Glutamatergic neuron (in vitro differentiated cells): ENCODE results near the gene KCP. TPM values are rescaled to one million over a fixed set of nuclear protein-coding genes. Genes with fewer than 3 reads are reported as not detected.
A peak's percentile ranks its signal among the peaks of the same experiment; 100 is the strongest.

ENCODE experiments used
- DNase-seq: peaks from one replicate; pipeline ENCODE4 v3.0.0; 2022
- H3K27ac Mint-ChIP-seq: one replicate; pipeline ENCODE4 v1.8.0; 2020; ENCODE audit warnings: mild to moderate bottlenecking, mixed read lengths, inconsistent platforms; ENCODE audit not compliant: unreplicated experiment
- H3K27me3 Mint-ChIP-seq: one replicate; pipeline ENCODE4 v1.8.0; 2020; ENCODE audit warnings: mild to moderate bottlenecking, moderate library complexity, mixed read lengths, inconsistent platforms; ENCODE audit not compliant: unreplicated experiment
- H3K36me3 Mint-ChIP-seq: one replicate; pipeline ENCODE4 v1.8.0; 2020; ENCODE audit warnings: mild to moderate bottlenecking, mixed read lengths, inconsistent platforms; ENCODE audit not compliant: unreplicated experiment
- H3K4me1 Mint-ChIP-seq: one replicate; pipeline ENCODE4 v1.8.0; 2020; ENCODE audit warnings: mild to moderate bottlenecking, low read depth, mixed read lengths, inconsistent platforms; ENCODE audit not compliant: unreplicated experiment
- H3K4me3 Mint-ChIP-seq: one replicate; pipeline ENCODE4 v1.8.0; 2020; ENCODE audit warnings: mild to moderate bottlenecking, mixed read lengths, inconsistent platforms; ENCODE audit not compliant: unreplicated experiment
- H3K9me3 Mint-ChIP-seq: one replicate; pipeline ENCODE4 v1.8.0; 2020; ENCODE audit warnings: mild to moderate bottlenecking, moderate library complexity, mixed read lengths, inconsistent platforms; ENCODE audit not compliant: unreplicated experiment
- total RNA-seq: library from RNA; stranded (reverse); fragmentation: NEBNext Ultra II Directional; extraction: Animal tissue kit (Norgen Biotek cat#: 25700); gene quantifications from one replicate; pipeline ENCODE4 v1.2.1, GENCODE V29; 2021; ENCODE audit not compliant: unreplicated experiment
- TF ChIP-seq, protein P1 (sequence below): fragments of 200-600 bp; sonication (generic); IDR thresholded peaks from one replicate; pipeline ENCODE4 v1.5.0; 2021; ENCODE audit not compliant: partially characterized antibody, unreplicated experiment

KCP gene
- total RNA-seq, 1 donor from 2014 or later: 2.2 TPM

DNA sequence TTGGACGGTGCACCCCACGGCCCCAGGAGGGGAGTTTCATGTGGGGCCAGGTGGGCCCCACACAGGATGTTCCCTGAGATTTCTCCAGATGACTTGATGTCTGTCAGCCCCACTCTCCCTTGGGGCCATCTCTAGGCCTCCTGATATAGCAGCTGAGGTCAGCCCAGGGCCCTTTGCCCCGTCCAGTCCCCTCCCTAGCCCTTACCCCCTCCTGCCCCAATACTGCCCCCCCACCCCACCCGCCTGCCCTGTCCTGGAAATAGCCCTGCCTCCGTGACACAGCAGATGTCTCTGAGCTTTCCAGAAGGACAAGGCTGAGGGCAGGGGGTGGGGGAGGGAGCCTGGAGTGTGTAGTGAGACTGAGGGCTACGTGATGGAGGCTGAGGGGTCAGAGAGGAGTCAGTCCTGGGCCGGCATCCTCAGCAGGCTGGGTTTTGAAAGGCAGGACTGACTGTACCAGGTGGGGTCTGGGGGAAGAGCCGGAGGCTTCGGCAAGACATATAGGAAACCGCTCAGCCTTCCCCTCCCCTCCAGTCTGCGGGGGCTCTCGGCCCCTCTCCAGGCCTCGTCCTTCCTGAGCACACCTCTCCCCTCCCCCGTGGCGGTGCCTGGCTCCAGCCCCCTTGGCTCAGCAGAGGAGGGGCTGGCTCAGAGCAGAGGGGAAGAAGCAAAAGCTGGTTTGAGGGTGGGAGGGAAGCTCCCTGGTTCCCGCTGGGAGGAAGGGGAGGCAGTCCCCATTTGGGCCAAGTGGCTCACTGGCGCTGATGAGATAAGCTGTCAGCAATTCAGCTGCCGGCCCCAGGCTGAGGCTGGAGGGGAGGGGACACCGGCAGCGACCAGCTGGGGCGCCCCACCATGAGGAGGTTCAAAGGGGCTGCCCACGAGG lies 78.3 kb downstream of the KCP start:
- peak overlapping the region; percentile 88 for H3K4me3 Mint-ChIP-seq
- H3K4me1 Mint-ChIP-seq: peaks cover 23% of the 10 kb centered on the region
- peaks cover 21% of the 10 kb centered on the region for H3K27me3 Mint-ChIP-seq
- peaks cover 6% of the 10 kb centered on the region for H3K36me3 Mint-ChIP-seq
- DNase-seq: peak; percentile 86
- peak overlapping the region; percentile 98 for H3K27ac Mint-ChIP-seq
- TF ChIP-seq, protein P1, sequence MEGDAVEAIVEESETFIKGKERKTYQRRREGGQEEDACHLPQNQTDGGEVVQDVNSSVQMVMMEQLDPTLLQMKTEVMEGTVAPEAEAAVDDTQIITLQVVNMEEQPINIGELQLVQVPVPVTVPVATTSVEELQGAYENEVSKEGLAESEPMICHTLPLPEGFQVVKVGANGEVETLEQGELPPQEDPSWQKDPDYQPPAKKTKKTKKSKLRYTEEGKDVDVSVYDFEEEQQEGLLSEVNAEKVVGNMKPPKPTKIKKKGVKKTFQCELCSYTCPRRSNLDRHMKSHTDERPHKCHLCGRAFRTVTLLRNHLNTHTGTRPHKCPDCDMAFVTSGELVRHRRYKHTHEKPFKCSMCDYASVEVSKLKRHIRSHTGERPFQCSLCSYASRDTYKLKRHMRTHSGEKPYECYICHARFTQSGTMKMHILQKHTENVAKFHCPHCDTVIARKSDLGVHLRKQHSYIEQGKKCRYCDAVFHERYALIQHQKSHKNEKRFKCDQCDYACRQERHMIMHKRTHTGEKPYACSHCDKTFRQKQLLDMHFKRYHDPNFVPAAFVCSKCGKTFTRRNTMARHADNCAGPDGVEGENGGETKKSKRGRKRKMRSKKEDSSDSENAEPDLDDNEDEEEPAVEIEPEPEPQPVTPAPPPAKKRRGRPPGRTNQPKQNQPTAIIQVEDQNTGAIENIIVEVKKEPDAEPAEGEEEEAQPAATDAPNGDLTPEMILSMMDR: no peak
- peaks cover 16% of the 10 kb centered on the region for H3K9me3 Mint-ChIP-seq

DNA sequence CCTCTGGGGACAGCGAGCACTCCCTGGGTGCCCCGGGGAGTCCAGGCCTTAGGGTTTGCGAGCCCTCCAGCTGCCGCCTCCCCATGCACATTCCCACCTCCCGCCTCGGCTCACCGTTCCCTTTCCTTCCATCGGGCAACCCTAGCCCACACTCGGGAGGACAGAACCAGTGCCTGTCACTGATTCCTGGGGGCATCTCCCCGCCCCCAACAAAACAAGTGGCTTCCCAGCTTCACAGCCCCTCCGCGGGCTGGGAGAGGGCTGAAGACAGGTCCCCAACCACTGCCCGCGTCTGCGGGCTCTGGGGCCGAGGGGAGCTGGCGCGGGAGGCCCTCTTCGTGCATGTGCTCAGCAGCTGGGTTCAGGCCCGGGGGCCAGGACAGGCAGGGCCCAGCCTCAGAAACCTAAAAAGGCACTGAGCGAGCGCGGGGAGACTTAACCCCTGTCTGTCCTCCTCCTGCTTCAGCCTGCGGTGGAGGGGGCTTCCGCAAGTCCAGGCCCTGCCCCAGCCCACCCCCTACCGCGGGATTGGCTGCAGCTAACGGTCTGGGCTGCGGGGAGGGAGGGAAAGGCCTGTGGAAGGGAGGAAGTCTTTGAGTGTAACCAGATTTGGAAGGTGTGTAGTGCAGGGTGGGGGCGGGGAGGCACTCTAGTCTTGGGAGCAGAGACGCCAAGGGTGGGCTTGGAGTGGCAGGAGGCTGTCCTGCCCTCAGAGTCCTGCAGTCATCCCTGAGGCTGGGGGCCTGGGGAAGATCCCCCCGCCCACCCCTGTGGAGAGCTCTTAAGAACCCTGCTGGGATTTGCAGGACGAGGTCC lies 79.1 kb downstream of the KCP start:
- peak overlapping the region; percentile 98 for H3K27ac Mint-ChIP-seq
- H3K4me1 Mint-ChIP-seq: peaks cover 24% of the 10 kb centered on the region
- H3K27me3 Mint-ChIP-seq: peaks cover 21% of the 10 kb centered on the region
- TF ChIP-seq, protein P1: no peak
- peak overlapping the region; percentile 88 for H3K4me3 Mint-ChIP-seq
- peaks cover 6% of the 10 kb centered on the region for H3K36me3 Mint-ChIP-seq
- DNase-seq: peak; percentile 89
- peaks cover 20% of the 10 kb centered on the region for H3K9me3 Mint-ChIP-seq

DNA sequence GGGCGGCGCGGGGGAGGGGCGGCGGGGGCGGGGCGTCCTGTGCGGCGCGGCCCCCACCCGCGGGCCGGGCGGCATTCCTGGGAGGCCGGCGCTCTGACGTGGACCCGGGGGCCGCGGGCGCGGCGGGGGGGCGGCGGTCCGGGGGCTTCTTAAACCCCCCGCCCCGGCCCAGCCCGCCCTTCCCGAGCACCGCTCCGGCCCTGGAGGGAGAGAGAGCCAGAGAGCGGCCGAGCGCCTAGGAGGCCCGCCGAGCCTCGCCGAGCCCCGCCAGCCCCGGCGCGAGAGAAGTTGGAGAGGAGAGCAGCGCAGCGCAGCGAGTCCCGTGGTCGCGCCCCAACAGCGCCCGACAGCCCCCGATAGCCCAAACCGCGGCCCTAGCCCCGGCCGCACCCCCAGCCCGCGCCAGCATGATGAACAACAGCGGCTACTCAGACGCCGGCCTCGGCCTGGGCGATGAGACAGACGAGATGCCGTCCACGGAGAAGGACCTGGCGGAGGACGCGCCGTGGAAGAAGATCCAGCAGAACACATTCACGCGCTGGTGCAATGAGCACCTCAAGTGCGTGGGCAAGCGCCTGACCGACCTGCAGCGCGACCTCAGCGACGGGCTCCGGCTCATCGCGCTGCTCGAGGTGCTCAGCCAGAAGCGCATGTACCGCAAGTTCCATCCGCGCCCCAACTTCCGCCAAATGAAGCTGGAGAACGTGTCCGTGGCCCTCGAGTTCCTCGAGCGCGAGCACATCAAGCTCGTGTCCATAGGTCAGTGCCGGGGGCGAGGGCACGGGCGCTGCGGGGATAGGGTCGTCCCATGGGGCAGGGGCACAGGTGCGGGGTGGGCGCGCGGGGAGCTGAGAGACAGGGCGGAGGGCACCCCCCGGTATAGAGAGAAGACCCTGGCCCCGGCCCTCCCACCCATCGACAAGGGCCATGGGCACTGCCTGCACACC lies 80.0 kb downstream of the KCP start, which contains the start of gene FLNC:
TSS of gene FLNC (plus strand) at position 176 of the 947 bp plus-strand sequence. CDS start at position 408, 232 bp downstream.
- DNase-seq: peak; percentile 68
- Mint-ChIP-seq H3K36me3 (peaks cover 6% of the 10 kb centered on the region), H3K4me3 (peak within 1 kb of the TSS; percentile 90), H3K27me3 (peaks cover 21% of the 10 kb centered on the region), H3K4me1 (peaks cover 24% of the 10 kb centered on the region), H3K27ac (peak within 1 kb of the TSS; percentile 98), H3K9me3 (peaks cover 20% of the 10 kb centered on the region)
- TF ChIP-seq, protein P1: no peak

DNA sequence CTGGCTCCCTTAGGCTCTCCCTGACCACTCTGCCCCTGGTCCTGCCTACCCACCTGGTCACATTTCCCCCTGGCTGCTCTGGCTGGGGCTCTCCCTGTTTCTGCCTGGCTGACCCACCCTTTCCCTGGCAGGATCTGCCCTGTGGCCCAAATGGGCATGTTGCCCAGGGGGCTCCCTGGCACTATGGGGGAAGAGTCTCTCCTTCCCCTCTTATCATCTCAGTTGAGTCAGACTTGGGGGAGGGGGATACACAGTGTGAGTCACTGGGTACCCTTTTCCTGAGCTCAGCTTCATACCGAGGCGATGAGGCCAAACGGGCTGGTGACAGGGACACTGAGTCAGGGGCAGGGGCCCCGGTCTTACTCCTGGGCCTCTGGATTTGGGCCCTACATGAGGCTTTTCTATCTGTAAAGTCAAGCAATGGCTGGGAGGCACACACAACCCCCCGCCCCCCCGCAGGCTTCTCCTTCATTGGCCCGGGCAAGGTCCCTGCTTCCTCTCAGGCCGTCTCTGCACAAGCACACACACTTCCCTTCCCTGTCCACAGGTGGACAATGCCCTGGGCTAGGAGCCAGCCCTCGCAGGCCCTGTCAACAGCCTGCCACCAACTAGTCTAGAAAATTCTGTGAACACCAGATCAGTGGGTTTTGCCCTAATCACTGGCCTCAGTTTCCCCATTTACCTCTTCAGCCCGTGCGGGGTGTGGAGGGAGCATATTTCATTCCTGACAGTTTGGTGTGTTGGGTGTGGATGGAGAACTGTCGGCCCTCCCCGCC lies 80.9 kb downstream of the KCP start:
- no peak for DNase-seq
- H3K27ac Mint-ChIP-seq: peak overlapping the region; percentile 72
- peaks cover 3% of the 10 kb centered on the region for H3K36me3 Mint-ChIP-seq
- H3K4me1 Mint-ChIP-seq: peaks cover 20% of the 10 kb centered on the region
- H3K9me3 Mint-ChIP-seq: peaks cover 21% of the 10 kb centered on the region
- TF ChIP-seq, protein P1: no peak
- H3K27me3 Mint-ChIP-seq: peaks cover 17% of the 10 kb centered on the region
- H3K4me3 Mint-ChIP-seq: peak overlapping the region; percentile 82
